Activated CD8-positive, alpha-beta memory T cell treated with anti-CD3 and anti-CD28 coated beads, Interleukin-2, amount 50 U/mL, for 1 hour (primary cell): Measurements from ENCODE around the gene CLPSL1.
A peak's percentile ranks its signal among the peaks of the same experiment; 100 is the strongest.
"Not testable (repeated sequence)": the region's sequence is repeated elsewhere in the genome, so short reads cannot be mapped to it uniquely, and the experiment has no call there.

Source experiments
- DNase-seq: peaks from one replicate; pipeline ENCODE4 v3.0.0-alpha.2; 2020; ENCODE audit errors: extremely low read depth

The CLPSL1 gene

GRCh38 chr6:35780719-35781118 lies at the start of gene CLPSL1:
TSS of gene CLPSL1 (plus strand) at chr6:35781019. CDS start at chr6:35781111, 92 bp downstream.
- no peak for DNase-seq

- peak; percentile 83 for DNase-seq
These were observed 49.4 kb upstream of the CLPSL1 start for GRCh38 chr6:35731414-35731735.

DNA sequence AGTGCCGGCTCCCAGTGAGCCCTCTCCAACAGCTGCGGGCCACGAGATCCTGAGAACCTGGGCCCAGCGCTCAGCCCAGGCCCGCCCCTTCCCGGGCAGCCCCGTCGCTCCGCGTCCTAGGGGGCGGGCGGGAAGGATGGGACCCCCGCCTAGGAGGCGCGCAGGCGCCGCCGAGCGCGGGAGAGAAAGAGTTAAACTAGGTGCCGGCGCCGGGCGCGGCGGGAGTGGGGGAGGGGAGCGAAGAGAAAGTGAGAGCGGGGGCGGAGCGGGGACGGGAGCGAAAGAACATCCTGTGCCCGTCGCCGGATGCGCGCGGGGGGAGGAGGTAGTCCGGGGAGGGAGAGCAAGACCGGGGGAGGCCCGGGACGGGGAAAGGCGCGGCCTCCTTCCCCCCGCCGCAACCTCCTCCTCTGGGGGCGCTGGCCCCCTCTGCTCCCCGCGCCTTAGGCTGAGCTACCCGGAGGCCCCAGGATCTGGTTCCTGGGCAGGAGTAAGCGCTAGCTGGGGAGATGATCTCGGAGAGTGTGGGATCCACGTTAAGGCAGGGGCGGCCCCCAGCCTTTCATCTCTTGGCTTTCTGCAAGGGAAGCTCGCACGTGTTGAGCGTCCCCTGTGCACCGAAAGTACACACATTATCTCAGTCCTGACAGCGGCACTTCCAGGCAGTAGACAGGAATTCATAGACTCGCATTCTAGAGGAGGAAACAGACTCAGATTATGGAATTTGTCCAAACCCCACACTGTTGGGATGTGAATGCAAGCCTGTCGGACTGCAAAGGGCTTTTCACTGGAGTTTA lies 48.9 kb upstream of the CLPSL1 start:
- peak; percentile 77 for DNase-seq

GRCh38 chr6:35733633-35734032 lies 47.2 kb upstream of the CLPSL1 start:
- no peak for DNase-seq

GRCh38 chr6:35734319-35734718 lies 46.5 kb upstream of the CLPSL1 start:
- DNase-seq = not testable (repeated sequence)

GRCh38 chr6:35735452-35735851 lies 45.4 kb upstream of the CLPSL1 start:
- DNase-seq = no peak

DNA sequence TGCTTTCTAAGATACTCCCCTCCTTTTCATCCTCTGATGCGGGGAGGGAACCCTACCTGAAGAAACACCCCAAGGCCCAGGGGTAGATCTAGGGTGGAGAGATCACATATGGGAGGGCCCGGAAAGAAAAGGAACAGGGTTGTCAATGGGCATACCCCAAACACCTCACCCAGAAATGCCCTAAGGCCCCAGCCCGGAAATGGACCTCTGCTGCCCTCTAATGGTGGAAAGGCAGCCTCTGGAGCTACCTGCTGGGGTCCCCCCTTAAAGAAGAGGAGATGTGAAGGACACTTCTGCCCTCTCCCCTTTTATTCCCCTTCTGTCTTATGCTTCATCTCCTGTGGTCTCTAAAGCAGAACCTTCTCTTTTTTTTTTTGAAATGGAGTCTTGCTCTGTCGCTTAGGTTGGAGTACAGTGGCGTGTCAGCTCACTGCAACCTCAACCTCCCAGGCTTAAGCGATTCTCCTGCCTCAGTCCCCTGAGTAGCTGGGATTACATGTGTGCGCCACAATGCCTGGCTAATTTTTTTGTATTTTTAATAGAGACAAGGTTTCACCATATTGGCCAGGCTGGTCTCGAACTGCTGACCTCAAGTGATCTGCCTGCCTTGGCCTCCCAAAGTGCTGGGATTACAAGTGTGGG lies 44.4 kb upstream of the CLPSL1 start:
- DNase-seq = peak; percentile 65

DNA sequence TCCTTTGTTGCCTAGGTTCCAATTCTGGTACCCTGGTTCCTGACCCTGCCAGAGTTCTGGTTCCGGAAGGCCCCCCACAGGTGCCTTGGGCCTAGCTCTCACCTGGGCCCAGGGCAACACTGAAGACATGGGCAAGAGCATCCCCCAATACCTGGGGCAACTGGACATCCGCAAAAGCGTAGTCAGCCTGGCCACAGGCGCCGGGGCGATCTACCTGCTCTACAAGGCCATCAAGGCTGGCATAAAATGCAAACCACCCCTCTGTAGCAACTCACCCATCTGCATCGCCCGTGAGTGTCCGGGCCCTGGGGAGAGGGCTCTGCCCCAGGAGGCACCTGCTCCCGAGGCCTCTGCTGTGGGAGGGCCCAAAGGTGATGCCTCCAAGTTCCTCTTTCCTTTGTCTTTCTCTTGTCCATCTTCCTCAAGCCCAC lies 43.8 kb upstream of the CLPSL1 start, which contains the start of gene ARMC12:
Gene ARMC12, plus strand, starts transcription at position 51 of the 431 bp plus-strand sequence. Its CDS starts 77 bp downstream, at position 128.
- no peak for DNase-seq

DNA sequence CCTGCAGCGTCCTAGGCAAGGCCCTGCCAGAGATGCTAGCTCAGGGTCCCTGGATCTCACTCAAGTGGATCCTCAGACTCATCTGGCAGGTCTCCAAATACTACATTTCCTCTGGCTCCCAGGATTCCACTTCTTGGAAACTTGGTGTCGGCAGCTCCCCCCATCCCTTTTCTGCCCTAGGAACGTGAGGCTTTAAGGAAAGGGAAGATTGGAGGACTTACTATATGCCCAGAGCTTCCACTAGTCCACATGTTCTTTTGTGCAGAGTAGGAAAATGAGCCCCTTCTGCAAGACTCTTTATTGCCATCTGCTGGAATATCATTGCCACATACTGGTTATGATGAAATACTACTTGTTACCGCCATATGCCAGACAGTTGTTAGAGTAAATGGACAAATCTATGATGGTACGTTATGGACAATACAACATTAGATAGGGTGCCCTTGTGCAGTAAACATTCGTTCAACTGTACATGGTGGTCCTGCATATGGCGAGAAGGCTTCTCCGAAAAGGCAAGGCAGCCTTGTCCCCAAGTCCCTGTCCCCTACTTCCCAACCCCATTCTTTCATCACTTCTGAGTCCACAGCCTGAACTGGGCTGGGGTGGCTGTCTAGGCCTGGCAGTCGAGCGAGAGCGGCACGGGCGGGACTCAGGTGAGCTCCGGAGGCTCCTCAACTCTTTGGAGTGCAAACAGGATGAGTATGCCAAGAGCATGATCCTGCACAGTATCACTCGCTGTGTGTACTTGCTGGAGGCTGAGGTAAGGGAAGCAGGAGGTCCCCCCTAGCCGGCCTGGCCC lies 43.2 kb upstream of the CLPSL1 start:
- no peak for DNase-seq

- no peak for DNase-seq
These were observed 40.9 kb upstream of the CLPSL1 start for GRCh38 chr6:35739645-35740524.

- no peak for DNase-seq
These were observed 38.0 kb upstream of the CLPSL1 start for GRCh38 chr6:35742842-35743241.

GRCh38 chr6:35745509-35745908 lies 35.3 kb upstream of the CLPSL1 start:
- no peak for DNase-seq

GRCh38 chr6:35746516-35746915 lies 34.3 kb upstream of the CLPSL1 start:
- no peak for DNase-seq

DNA sequence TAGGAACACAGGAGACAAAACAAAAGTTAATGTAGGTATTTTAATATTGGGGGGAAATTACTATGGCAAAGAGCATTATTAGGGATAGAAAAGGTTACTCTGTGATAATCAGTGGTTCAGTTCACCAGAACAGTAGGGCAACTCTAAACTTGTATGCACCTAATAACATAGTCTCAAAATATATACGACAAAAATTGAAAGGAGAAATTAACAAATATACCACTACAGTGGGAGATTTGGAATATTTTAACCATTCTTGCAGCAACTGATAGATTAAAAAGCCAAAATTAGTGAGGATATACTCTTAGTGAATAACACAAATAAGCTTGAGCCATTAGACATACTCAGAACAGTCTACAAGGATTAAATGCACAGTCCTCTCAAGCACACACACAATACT lies 32.9 kb upstream of the CLPSL1 start:
- no peak for DNase-seq

DNA sequence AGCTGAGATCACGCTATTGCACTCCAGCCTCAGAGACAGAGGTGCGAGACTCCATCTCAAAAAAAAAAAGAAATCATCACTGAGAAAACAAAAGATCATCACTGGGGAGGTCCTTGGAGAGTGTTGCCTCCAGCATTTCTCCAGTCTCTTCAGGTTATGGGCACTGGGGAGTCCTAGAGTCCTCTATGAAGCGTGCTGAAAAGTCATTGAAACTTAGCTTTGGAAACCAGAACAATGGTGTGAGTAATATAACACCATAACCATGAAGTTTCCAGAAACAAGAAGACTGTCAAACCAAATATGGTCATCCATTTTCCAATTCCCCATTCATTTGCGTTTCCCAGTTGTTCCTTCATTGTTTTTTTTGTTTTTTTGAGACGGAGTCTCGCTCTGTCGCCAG lies 30.3 kb upstream of the CLPSL1 start:
- DNase-seq = no peak

GRCh38 chr6:35751594-35751993 lies 29.2 kb upstream of the CLPSL1 start:
- DNase-seq = no peak

GRCh38 chr6:35752330-35752729 lies 28.5 kb upstream of the CLPSL1 start:
- DNase-seq = no peak

DNA sequence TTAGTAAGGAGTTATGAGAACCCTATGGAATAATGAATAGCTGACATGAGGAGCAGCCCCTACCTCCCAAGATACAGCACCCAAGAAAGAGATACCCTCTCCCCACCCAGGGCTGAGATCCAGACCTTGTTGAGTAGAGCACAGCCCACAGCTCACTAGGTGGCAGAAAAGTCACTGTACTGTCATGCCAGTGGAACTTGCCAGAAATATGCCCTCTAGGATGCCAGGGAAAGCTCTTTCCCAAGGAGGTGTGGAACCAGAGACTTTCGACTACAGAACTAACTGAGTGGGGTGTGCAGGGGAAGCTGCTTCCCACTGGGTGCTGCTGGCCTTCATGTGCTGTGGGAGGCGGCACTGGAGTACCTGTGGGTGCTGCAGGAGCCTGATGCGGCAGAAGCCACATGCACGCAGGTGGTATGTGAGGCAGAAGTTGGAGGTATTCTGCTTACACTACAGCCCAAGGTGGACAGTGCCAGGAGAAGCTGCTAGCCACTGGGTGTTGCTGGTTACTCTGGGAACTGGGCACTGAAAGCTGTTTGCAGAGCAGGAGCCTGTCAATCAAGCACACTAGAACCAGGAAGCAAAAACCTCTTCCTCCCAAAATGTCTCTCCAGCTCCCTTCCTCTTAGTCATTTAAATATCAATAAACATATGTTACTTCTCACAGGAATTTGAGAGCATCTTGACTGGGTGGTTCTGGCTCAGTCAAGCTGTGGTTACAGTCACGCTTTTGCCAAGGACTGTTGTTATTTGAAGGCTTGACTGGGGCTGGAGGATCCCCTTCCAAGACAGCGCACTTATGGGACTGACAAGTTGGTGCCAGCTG lies 26.2 kb upstream of the CLPSL1 start:
- no peak for DNase-seq

DNA sequence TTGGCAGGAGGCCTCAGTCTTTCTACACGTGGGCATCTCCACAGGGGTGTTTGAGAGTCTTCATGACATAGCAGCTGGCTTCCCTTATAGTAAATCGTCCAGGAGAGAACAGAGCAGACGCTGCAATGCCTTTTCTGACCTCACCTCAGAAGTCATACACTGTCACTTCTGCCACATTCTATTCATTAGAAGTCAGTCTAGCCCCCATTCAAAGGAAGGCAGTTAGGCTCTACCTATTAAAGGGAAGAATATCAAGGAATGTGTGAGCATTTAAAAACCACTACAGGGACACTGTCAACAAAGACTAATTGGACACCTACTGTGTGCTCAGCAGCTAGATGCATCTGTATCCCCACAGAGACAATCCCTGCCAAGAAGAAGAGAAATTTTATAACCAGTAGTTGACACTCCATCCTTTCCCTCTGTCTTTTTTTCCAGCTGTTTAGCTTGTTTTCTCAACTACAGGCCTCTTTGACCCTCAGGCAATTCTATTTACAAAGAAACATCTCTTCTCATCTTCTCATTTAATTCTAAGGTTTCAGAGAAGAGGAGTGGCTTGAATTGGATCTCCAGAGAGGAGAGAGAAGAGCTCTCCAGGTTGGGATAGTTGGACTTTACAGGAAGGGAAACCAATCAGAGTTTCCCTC lies 25.4 kb upstream of the CLPSL1 start:
- no peak for DNase-seq

DNA sequence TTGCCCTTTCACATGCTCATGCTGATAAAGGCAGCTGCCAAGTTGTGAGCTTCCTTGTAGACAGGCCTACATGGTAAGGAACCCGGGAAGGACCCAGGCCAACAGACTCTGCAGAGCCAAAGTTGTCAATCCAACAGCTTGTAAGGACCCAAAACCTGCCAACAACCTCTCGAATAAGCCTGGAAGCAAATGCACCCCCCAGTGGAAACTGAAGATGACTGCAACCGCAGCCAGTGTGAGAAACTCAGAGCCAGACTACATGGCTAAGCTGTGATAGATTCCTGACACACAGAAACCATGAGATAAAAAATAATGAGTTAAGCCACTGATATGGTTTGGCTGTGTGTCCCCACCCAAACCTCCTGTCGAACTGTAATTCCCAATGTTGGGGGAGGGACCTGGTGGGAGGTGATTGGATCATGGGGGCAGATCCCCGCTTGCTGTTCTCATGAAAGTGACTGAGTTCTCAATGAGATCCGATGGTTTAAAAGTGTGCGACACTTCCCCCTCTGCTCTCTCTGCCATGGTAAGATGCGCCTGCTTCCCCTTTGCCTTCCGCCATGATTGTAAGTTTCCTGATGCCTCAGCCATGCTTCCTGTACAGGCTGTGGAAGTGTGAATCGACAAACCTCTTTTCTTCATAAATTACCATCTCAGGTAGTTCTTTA lies 23.2 kb upstream of the CLPSL1 start:
- DNase-seq = no peak
